Panc1 (cell line): ENCODE results near the gene PAH. TPM values are rescaled to one million over a fixed set of nuclear protein-coding genes. Genes with fewer than 3 reads are reported as not detected.

Experiments
- ATAC-seq: fragments of 200-7000 bp; cut with Tn5 transposase; 2 replicates; pipeline ENCODE4 v1.9.1; 2020; ENCODE audit warnings: mild to moderate bottlenecking, moderate library complexity
- BruUV-seq: library from RNA; stranded (reverse); fragments of 400-500 nt; replicated peaks from 2 replicates; lab custom pipeline; 2021; lab: Mats Ljungman, UMichigan
- CTCF ChIA-PET: fragments of 300-600 bp; sonication (Branson Sonifier 250); formaldehyde crosslinking; loops from one replicate; lab custom pipeline; 2022; ENCODE audit warnings: antibody characterized with exemption; lab: Charles Lee
- POLR2A ChIA-PET: fragments of 300-600 bp; sonication (Branson Sonifier 250); formaldehyde crosslinking; loops from one replicate; lab custom pipeline; 2022; ENCODE audit warnings: antibody characterized with exemption; lab: Charles Lee
- DNase-seq: peaks from one replicate; pipeline ENCODE4 v3.0.0-alpha.2; 2010; ENCODE audit warnings: low read depth, low spot score
- H3K27ac ChIP-seq: 2 replicates; pipeline ENCODE4 v1.5.1; 2011; ENCODE audit warnings: mild to moderate bottlenecking, low read length, inconsistent platforms
- H3K27me3 ChIP-seq: fragments of 200-500 bp; sonication (Bioruptor generic); 2 replicates; pipeline ENCODE4 v1.6.0; 2014; ENCODE audit warnings: low read length, inconsistent platforms; ENCODE audit not compliant: control insufficient read depth, insufficient read depth
- H3K36me3 ChIP-seq: fragments of 200-500 bp; sonication (Bioruptor generic); 2 replicates; pipeline ENCODE4 v1.5.1; 2014; ENCODE audit warnings: inconsistent platforms, mild to moderate bottlenecking, low read length, moderate library complexity; ENCODE audit not compliant: control insufficient read depth, insufficient read depth
- H3K4me1 ChIP-seq: 2 replicates; pipeline ENCODE4 v1.5.1; 2011; ENCODE audit warnings: inconsistent platforms, mild to moderate bottlenecking, low read length, moderate library complexity; ENCODE audit not compliant: control insufficient read depth, insufficient read depth
- H3K4me3 ChIP-seq, 2 experiments: 2 replicates each; pipeline ENCODE4 v1.5.1; 2011 to 2012; ENCODE audit warnings: low read depth in 2 of 2, low read length in 2 of 2, mild to moderate bottlenecking in 2 of 2, inconsistent platforms in 1 of 2, moderate library complexity in 1 of 2
- H3K9me3 ChIP-seq: fragments of 200-500 bp; sonication (Bioruptor generic); 2 replicates; pipeline ENCODE4 v1.5.1; 2014; ENCODE audit warnings: low read depth, mild to moderate bottlenecking, inconsistent platforms, low read length, moderate library complexity; ENCODE audit not compliant: control insufficient read depth, insufficient read depth
- CTCF ChIP-seq: fragments of 450-650 bp; IDR thresholded peaks from 2 replicates; pipeline ENCODE4 v1.5.1; 2017; ENCODE audit warnings: mild to moderate bottlenecking
- POLR2AphosphoS5 ChIP-seq: IDR thresholded peaks from 2 replicates; pipeline ENCODE4 v1.6.1; 2012; ENCODE audit warnings: mild to moderate bottlenecking, low read depth, low read length, moderate library complexity
- REST ChIP-seq, 2 experiments: IDR thresholded peaks; 2 replicates each; pipeline ENCODE4 v1.6.1; 2011 to 2012; ENCODE audit warnings: low read depth in 2 of 2, control low read depth in 1 of 2, low read length in 1 of 2, mild to moderate bottlenecking in 1 of 2, moderate library complexity in 1 of 2; ENCODE audit not compliant: insufficient read depth in 1 of 2
- SIN3A ChIP-seq: IDR thresholded peaks from 2 replicates; pipeline ENCODE4 v1.6.1; 2012; ENCODE audit warnings: low read depth, mild to moderate bottlenecking, low read length, moderate library complexity, borderline replicate concordance; ENCODE audit not compliant: insufficient read depth
- TCF7L2 ChIP-seq: IDR thresholded peaks from 2 replicates; pipeline ENCODE4 v1.6.1; 2011; ENCODE audit warnings: mild to moderate bottlenecking, low read depth, low read length, inconsistent platforms
- in situ Hi-C: cut with HindIII; loops from 2 replicates; pipeline ENCODE4 v1.10.0; 2016; ENCODE audit warnings: low sequenced_read_pairs, low pct_unique_long_range_greater_than_20kb
- intact Hi-C: fragments of 100-400 bp; cut with micrococcal nuclease; formaldehyde crosslinking; loops from one replicate; pipeline ENCODE4 v1.10.0; 2022; ENCODE audit not compliant: unreplicated experiment
- total RNA-seq: library from RNA; stranded (reverse); gene quantifications from one replicate; pipeline ENCODE4 v1.2.1, GENCODE V29; 2021; ENCODE audit not compliant: unreplicated experiment

PAH gene
- total RNA-seq, 1 experiment from 2014 or later = 0.51 TPM

- ChIA-PET CTCF (interaction anchor here (0.7 kb wide), 1 partner anchor 26 kb away, joined by 4 read pairs; no protein-coding TSS in a partner anchor), POLR2A (no interaction called here)
- ATAC-seq (no peak), DNase-seq (no peak)
- no TSS peak for BruUV-seq
- Histone ChIP-seq H3K9me3 (no peaks in the 10 kb centered on the region), H3K4me3 (no peak overlapping the region), H3K27ac (no peak overlapping the region), H3K27me3 (no peaks in the 10 kb centered on the region), H3K36me3 (no peaks in the 10 kb centered on the region), H3K4me1 (no peaks in the 10 kb centered on the region)
- TF ChIP-seq TCF7L2 (no peak), CTCF (no peak), REST (IDR thresholded peaks at IDR 0.05; ENCODE audit: insufficient read depth in 1 of 2, low read depth in 2 of 2, low read length in 1 of 2) (no peak), SIN3A (no peak), POLR2AphosphoS5 (no peak)
- in situ Hi-C loops = no loop called here
- intact Hi-C loops = no loop called here
Measured at GRCh38 chr12:102910137-102910536, 6.9 kb downstream of the PAH start.

GRCh38 chr12:102907918-102908317 lies 9.1 kb downstream of the PAH start:
- intact Hi-C loops = no loop called here
- Histone ChIP-seq H3K4me3 (no peak overlapping the region), H3K4me1 (no peaks in the 10 kb centered on the region), H3K9me3 (no peaks in the 10 kb centered on the region), H3K27ac (no peak overlapping the region), H3K27me3 (no peaks in the 10 kb centered on the region), H3K36me3 (no peaks in the 10 kb centered on the region)
- TF ChIP-seq SIN3A = no peak
- TF ChIP-seq TCF7L2 = no peak
- TF ChIP-seq REST (IDR thresholded peaks at IDR 0.05; ENCODE audit: insufficient read depth in 1 of 2, low read depth in 2 of 2, low read length in 1 of 2) = no peak
- no peak for TF ChIP-seq POLR2AphosphoS5
- no peak for TF ChIP-seq CTCF
- BruUV-seq = no TSS peak
- POLR2A ChIA-PET = no interaction called here
- ATAC-seq (no peak), DNase-seq (no peak)
- CTCF ChIA-PET = no interaction called here
- in situ Hi-C loops = no loop called here
